Psoas muscle (tissue), 8 donors: ENCODE data around the gene ECT2L. TPM values are rescaled to one million over a fixed set of nuclear protein-coding genes. Genes with fewer than 3 reads are reported as not detected.

Experiments used
- ATAC-seq, 4 donors: fragments of 200-7000 bp; cut with Tn5 transposase; one replicate each; pipeline ENCODE4 v1.9.1; 2020; ENCODE audit warnings: moderate library complexity in 3 of 4, mild to moderate bottlenecking in 2 of 4
- DNase-seq, 2 donors: peaks; one replicate each; pipeline ENCODE4 v3.0.0-alpha.2; 2020
- H3K27ac ChIP-seq: fragments of 200-600 bp; one replicate; pipeline ENCODE4 v1.8.0; 2022
- H3K27me3 ChIP-seq, 3 donors: fragments of 200-600 bp in 1 of 3; one replicate each; pipeline versions ENCODE4 v1.6.1 to v1.8.0; 2013 to 2022; ENCODE audit warnings: low read length in 2 of 3, mild to moderate bottlenecking in 2 of 3, moderate library complexity in 1 of 3; ENCODE audit not compliant: insufficient read depth in 3 of 3
- H3K36me3 ChIP-seq, 2 donors: fragments of 200-600 bp in 1 of 2; one replicate each; pipeline versions ENCODE4 v1.6.1 to v1.8.0; 2013 to 2022; ENCODE audit warnings: low read depth in 1 of 2, mild to moderate bottlenecking in 1 of 2, moderate library complexity in 1 of 2; ENCODE audit not compliant: insufficient read depth in 1 of 2
- H3K4me1 ChIP-seq: fragments of 200-600 bp; one replicate; pipeline ENCODE4 v1.8.0; 2022
- H3K4me3 ChIP-seq: fragments of 200-600 bp; one replicate; pipeline ENCODE4 v1.8.0; 2022; ENCODE audit warnings: mild to moderate bottlenecking
- H3K9me3 ChIP-seq: fragments of 200-600 bp; one replicate; pipeline ENCODE4 v1.8.0; 2022
- CTCF ChIP-seq: fragments of 200-600 bp; IDR thresholded peaks from one replicate; pipeline ENCODE4 v1.8.0; 2022; ENCODE audit warnings: antibody characterized with exemption
- whole genome bisulfite sequencing, 3 donors: extraction: QIAGEN DNeasy Blood & Tissue Kit; methylation state at CpG; one replicate each; pipeline versions ENCODE4 v1.1.6 to v1.1.7; 2013; 5-methylcytosine and 5-hydroxymethylcytosine counted together
- intact Hi-C, 2 donors: fragments of 100-400 bp; cut with DNase I; formaldehyde crosslinking; loops; one replicate each; pipeline versions ENCODE4 v1.11.0 to v1.14.2; 2022
- polyA plus RNA-seq, 3 donors: library from polyadenylated mRNA; stranded (reverse); fragments of 200-250 nt; gene quantifications; one replicate each; pipeline ENCODE4 v1.2.3, GENCODE V29; 2013
- total RNA-seq, 4 donors: library from RNA; stranded (reverse); fragmentation: NEBNext Ultra II Directional in 2 of 4; extraction: Animal tissue kit (Norgen Biotek cat#: 25700) in 2 of 4; gene quantifications; one replicate each; pipeline versions ENCODE4 v1.2.1 to v1.2.4, GENCODE V29; 2021 to 2023
- donor health status: healthy with polysubstance abuse.
- donor health status: DM: no; HTN: no; CAD: no; lungs with moderate emphysema.
- donor health status: Bipolar disorder and iron deficiency.
- donor health status: healthy.
- donor health status: DM: yes; HTN: yes; CAD: no.
- donor health status: DM: no; HTN: no; CAD: no.
- donor health status: DM: no; HTN: no; CAD: no.
- donor health status: DM: yes; HTN: yes; CAD: no.

Gene ECT2L
- total and polyA plus RNA-seq, 7 donors = under 0.01 TPM; not detected in 6

GRCh38 chr6:138787138-138787537, 8.7 kb upstream of the ECT2L start:
- no peak for DNase-seq
- Histone ChIP-seq H3K27ac (no peak overlapping the region), H3K36me3 (peaks cover 0 to 94% of the 10 kb centered on the region in 2 donors), H3K27me3 (no peaks in the 10 kb centered on the region), H3K4me1 (peaks cover 12% of the 10 kb centered on the region), H3K4me3 (no peak overlapping the region), H3K9me3 (no peaks in the 10 kb centered on the region)
- 44 to 95% (median 94%) methylated on average over 1 of the region's 1 CpG for WGBS, 3 donors
- no peak for TF ChIP-seq CTCF
- intact Hi-C loops = no loop called here
- ATAC-seq = no peak

DNA sequence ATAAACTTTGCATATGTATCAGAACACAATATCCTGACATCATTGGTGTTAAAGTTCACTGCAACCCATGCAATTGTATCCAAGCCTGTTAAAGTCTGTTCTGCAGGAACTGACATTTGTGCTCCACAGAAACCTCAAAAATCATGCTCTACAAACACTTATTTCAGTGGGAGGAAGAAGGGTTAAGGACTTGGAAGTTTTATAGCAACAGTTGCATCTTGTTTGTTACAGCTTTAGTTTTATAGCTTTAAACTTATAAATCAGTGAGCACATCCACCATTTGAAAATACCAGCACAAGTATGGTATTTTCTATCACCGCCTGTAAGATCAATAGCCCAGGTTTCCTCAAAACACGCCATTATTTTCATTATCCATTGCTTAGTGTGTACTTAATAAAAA, 884 bp downstream of the ECT2L start:
- H3K4me1 ChIP-seq = no peaks in the 10 kb centered on the region
- no peak for DNase-seq
- peaks cover 0 to 3% (median 0%) of the 10 kb centered on the region in 3 donors for H3K27me3 ChIP-seq
- H3K9me3 ChIP-seq = no peaks in the 10 kb centered on the region
- WGBS, 3 donors = 83 to 88% (median 86%) methylated on average over 2 of the region's 2 CpGs
- ATAC-seq = no peak
- H3K36me3 ChIP-seq = peaks cover 0 to 21% of the 10 kb centered on the region in 2 donors
- H3K4me3 ChIP-seq = no peak overlapping the region
- TF ChIP-seq CTCF = no peak
- intact Hi-C loops = no loop called here
- H3K27ac ChIP-seq = no peak overlapping the region

GRCh38 chr6:138797806-138798446, 2.0 kb downstream of the ECT2L start:
- Histone ChIP-seq H3K4me1 (no peaks in the 10 kb centered on the region), H3K36me3 (peaks cover 0 to 9% of the 10 kb centered on the region in 2 donors), H3K27me3 (peaks cover 0 to 3% (median 0%) of the 10 kb centered on the region in 3 donors), H3K27ac (no peak overlapping the region), H3K4me3 (no peak overlapping the region), H3K9me3 (no peaks in the 10 kb centered on the region)
- 84 to 91% (median 89%) methylated on average over 4 of the region's 4 CpGs for WGBS, 3 donors
- intact Hi-C loops = no loop called here
- no peak for TF ChIP-seq CTCF
- ATAC-seq = no peak
- DNase-seq = no peak

DNA sequence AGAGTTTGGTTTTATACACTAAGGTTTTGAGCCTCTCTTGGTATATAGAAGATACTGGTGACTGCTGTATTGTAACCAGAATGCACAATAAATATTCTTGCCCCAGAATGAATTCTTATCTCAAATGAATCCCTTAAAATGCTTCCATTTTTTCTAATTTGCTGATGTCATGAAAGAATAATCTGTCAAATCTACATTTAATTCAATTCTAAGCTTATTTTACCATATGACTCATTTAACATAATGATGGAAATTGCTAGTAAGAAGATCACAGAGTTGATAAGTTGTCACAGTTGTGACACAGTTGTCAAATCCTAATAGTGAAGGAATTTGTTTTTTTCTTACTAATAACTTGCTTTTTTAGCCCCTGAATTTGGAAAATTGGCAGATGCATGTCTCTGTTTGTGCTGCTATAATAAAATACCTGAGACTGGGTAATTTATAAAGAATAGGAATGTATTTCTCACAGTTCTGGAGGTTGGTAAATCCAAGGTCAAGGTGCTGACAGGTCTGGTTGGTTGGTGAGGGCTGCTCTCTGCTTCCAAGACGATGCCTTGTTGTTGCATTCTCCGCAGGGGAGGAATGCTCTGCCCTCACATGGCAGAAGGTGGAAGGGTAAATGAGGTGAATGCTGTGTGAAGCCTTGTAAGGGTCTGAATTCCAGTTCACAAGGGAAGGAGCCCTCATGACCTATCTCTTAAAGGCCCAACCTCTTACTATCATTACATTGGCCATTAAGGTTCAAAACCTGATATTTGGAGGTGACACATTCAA, 4.7 kb downstream of the ECT2L start:
- WGBS, 3 donors = 75 to 86% (median 80%) methylated on average over 2 of the region's 2 CpGs
- H3K27me3 ChIP-seq = peaks cover 0 to 3% (median 0%) of the 10 kb centered on the region in 3 donors
- no peak overlapping the region for H3K27ac ChIP-seq
- no peak for DNase-seq
- no peaks in the 10 kb centered on the region for H3K4me1 ChIP-seq
- no peaks in the 10 kb centered on the region for H3K36me3 ChIP-seq
- no peak for ATAC-seq
- TF ChIP-seq CTCF = no peak
- no peak overlapping the region for H3K4me3 ChIP-seq
- no peaks in the 10 kb centered on the region for H3K9me3 ChIP-seq
- intact Hi-C loops = no loop called here
